ENCODE measurements around the gene TEKT3.

Gene TEKT3

DNA sequence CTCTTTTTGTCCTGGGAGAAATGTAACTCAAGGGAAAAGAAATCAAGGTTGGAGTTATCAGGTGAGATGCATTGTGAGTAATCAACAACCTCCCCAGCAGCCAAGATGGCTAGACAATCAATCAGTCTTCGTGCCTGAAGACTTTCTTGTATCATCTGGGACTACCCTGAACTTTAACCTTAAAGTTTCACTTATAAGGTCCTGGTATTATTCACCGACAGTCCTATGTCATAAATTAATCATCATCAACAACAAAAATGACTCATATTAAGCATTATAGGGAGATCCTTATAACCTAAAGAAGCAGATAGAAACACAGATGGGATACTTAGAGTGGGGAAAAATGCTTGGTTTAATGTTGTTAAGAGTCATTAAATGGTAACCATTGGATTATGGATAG lies 7.7 kb upstream of the TEKT3 start:
- no peak for DNase-seq

DNA sequence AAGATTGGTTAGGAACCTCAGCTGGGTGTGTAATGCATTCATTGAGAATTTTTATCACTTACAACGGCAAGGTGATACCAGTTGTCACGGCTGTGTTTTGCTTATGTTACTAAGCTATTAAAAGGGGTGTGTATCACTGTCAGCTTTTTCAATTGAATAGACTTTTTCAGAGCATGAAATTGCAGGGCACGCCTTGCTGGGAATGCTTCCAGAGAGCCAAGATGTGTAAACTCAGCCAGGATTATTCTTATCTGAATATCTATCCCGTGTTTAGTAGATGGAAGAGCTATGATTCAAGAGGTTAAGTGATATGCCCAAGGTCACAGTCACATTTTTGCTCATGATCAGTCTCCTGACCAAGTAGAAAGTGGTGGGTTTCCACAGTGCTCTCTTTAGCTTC lies 6.6 kb upstream of the TEKT3 start:
- no peak for DNase-seq

DNA sequence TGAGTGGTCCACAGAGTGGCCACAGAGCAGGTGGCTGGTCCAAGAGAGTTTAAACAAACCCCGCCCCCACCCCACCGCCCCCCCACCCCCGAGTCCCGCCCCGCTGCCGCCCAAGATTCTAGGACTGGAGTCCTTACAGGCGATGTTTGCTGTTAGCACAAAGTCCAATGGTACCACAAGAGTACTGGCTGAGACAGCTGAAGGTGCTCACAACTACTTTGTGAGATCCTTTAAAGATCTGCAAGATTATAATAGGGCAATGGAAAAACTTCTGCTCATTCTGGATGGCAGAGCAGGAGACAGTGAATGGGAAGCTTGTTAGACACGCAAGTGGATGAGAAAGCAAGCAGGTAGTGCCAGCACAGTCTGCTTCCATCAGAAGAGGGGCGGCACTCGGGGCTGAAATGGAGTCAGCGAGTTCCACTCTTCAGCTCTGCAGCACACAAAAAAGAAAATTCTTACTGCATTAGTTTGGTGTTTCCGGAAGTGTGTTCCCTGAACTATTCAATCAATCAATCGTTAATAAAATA lies 4.7 kb upstream of the TEKT3 start:
- DNase-seq = no peak

DNA sequence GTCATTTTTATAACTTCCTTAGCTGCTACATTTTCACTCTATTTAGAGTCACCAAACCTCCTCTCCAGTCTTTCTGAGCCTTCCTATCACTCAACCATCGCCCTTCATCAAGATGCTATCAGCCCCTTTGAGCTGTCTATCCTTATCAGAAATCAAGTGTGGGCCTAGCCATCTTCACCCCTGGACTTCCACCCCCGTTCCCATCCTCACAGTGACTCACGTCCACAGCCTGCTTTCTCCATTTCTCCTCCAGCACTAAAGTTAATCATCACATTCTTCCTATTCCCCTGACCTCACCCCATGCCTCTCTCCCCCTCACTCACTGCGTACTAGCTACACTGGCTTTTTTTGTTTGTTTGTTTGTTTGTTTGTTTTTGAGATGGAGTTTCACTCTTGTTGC lies 2.4 kb upstream of the TEKT3 start:
- no peak for DNase-seq

DNA sequence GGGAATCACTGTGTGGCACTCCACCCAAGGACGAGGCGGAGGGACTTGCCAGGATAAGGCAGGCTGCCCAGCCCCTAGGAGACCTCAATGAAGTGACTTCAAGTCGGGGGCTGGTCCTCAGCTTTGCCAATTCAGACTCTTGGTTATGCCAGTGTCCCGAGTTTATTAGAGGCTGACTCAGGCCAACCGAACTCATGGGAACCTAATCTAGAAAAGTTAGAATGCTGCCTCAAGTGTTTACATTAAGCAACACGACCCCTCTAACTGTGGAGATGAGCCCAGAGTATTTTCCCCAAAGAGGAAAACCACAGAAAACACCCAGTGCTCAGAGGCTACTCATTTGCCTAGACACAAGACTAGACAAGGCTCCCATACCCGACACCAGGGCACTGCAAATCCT lies 1.1 kb upstream of the TEKT3 start:
- DNase-seq = no peak

DNA sequence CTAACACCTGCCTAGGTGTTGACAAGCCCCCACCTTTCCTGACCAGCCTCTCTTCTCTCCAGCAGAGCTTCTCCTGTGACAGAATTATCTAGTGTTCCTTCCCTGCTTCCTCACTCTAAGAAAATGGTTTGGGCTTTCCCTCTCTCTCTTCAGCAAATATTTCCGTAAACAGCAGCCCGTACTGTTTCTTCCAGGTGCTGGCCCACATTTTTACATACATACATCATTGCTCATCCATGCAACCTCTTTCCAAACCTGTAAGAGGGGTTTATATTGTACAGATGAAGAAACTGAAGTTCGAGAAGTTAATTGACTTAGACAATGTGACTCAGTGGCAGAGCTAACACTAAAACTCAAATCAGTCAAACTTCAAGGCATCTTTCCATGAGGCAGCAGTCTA lies 569 bp upstream of the TEKT3 start:
- no peak for DNase-seq

DNA sequence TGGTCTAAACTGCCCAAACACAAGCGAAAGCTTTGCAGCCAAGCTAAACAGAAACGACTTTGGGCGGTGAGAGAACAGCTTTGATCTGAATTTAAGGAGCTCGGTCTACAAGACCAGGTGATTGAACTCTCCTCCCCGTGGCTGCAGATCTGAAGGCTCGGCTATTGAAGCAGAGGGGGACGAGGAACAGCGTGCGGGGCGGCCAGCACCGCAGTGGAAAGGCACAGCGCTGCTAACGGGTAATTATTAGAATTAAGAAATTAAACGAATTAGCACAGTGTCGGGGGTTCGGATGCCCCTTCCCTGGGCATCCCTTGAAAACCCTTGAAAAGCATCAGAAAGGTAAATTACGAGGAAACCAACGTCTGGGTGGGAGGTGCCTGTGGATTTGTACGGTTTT lies 431 bp downstream of the TEKT3 start:
- no peak for DNase-seq

DNA sequence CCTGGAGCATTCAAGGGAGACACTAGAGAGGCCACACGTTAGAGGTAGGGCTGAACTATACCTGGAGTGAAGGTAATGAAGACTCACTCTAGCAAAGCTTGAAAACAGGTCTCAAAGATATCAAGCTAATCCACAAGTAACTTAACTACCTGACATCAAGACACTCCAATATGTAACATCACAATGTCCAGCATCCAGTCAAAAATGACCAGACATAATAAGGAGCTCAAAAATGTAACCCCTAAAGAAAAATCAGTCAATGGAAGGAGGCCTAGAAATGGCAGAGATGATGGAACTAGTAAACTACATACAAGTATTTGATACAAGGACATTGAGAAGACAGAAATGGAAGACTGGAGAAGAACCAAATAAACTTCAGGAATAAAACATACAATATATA lies 6.0 kb downstream of the TEKT3 start:
- no peak for DNase-seq

DNA sequence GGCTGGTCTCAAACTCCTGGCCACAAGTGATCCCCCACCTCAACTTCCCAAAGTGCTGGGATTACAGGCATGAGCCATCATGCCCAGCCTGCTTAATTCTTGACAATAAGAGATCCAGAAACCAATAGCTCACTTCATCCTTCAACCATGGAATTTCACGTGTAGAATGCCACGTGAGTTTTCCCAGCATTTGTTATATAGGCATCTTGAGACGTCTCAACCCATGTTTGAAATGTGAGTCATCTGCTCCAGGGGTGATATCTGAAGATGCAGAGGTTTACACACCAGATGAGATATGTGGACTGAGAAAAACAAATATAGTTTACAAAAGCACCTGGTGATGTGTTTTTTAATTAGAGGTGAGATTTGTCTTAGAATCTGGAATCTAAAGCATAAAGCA lies 7.1 kb downstream of the TEKT3 start:
- DNase-seq = no peak

DNA sequence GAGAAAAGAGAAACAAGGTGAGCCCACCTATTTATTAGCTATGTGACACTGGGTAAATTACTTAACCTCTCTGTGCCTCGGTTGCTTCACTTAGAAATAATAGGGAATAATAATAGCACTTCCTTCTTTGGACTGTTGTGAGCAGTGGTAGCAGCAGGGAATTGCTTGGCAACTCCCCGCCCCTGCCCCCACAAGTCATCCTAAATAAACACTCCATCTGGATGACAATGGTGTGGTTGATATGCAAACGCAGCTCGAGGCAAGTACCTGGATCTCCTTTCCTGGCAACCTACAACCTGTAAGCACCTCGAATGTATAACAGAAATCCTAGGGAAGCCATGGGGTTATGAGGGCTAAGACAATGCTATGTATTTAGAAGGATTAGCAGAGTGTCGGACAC lies 9.1 kb downstream of the TEKT3 start:
- DNase-seq = no peak

DNA sequence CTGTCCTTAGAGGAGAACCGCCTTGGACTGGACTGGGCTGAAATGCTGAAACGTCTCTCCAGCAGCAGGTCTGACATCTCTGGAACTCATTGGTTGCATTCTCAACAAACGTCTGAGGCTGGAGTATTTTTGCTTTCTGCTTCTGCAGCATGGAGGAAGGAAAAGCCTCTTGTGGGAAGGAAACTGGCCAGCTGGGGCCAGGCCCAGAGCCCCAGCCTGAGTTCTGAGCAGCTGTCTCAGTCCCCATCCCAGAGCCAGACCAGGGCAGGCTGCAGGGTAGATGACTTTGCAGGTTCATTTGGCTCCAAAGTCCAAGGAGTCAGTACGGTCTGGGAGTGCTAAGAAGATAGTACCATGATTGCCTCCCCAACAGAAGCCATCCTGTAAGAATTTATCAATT lies 18.3 kb downstream of the TEKT3 start:
- no peak for DNase-seq

DNA sequence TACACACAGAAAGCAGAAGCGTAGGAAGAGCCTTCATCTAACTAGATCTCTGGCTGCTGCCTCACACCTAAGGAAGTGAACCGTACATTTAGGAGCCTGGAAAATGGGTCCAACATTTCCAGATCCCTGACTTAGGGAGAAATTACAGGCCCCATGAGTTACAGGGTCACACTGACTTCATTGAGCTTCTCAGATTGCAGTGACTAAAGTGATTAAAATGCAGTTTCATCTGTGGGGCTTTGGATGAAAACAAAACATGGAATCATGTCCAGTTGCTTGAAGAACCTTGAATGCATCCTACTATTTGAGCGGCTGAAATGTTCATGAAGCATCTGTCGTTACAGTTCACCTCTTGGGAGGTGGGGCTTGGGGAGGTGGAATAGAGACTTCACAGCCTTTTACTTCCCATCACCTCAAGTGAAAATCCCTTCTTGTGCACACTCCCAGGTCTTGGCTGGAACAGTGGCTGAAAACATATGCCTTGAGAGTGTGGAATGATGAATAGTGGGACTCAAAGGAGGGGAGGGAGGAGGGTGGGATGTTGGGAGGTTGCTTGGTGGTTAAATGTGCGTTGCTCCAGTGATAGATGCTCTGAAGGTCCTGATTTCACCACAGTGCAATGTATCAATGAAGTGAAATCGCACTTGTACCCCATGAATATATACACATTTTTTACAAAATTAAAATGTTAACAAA lies 19.7 kb downstream of the TEKT3 start:
- no peak for DNase-seq

DNA sequence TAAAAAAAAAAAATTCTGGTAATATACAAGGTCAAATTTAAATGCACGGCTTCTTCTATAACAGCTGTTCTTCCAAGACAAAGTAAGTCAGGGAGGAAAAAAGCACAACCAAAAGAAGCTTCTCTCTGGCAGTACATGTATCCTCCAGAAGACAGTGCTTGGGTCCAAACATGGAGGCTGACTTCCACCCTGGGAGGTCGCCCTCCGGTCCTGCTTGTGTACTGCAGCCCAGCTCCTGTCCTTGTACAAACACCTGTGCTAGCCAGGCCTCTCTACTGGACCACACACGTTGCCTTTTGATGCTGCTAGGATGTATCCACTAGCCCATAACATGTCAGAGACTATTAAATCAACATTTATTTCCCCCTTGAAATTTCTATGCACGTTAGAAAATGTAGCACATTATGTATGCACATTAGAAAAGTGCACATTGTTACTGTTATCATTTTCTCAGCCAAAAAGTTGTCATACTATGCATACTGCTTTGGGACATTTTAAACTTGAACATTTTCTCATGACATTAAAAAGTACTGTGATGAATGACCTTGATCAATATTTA lies 21.9 kb downstream of the TEKT3 start:
- no peak for DNase-seq

DNA sequence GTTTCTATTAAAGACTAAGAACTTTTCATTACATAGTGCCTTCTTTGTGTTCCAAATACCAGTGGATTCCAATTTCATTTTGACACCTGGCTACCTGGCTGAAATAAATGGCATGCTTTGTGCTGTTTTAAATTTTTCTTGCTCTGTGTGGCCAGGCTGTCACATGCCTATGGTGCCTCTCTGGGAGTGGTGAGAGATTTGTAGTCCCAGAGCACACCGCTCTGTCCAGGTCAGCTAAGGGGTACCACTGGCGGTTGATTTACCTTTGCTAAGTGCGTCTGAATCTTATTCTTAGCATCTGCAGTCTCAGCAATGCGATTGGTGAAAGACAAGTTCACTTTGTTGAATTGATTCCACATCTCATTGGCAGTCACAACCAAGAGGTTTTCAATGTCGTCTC lies 29.4 kb downstream of the TEKT3 start:
- DNase-seq = no peak

DNA sequence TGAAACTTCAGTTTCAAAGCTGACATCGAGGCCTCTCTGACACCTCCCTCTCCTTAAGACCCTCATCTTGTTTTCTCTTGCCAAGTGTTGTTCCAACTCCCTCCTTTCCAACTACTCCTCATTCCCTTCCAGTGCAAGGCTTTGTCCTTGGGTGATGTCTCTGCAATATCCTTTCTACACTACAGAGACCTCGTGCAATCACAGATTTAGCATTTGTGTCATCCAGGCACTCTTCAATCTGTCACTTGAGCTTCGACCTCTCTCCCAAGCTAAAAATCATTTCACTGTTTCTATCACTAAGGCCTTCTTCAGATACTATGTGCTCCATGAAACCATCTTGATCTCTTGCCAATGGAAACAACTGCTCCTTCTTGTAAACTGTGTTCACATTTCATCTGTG lies 31.6 kb downstream of the TEKT3 start:
- no peak for DNase-seq

DNA sequence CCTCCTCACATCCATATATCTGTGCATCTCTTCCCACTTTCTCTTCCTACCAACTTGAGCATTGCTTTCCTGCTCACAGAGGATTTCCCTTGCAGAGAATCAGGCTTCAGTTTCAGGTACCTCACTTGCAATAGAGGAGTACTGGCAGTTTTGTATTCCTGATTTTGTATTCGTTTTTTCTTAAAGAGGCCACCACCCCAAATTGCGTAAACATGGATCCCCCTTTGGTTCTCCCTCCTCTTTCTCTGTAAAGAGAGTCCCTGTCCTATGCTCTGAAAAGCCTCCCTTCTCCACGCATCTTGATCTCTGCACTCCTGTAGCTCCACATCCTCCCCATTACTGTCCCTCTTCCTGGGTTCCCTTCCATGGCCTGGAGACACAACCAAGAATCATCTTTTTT lies 32.2 kb downstream of the TEKT3 start:
- no peak for DNase-seq

DNA sequence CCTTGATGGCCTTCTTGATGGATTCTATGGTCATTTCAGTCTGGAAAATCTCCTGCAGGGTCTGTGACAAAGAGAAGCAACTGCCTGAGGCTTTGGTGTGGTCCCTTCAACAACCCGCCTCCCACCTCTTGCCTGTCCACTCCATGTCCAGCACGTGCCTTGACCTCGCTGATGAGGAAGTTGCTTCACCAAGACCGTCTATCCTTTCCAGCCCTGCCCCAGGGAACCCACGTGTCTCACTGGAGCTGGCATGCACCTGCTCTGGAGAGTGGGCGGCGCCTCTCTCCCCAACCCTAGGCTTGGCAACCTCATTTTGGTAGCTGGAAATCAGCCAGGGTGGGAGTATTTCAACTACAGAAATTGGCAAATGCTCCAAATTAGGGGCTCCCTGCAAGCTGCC lies 32.6 kb downstream of the TEKT3 start:
- no peak for DNase-seq

DNA sequence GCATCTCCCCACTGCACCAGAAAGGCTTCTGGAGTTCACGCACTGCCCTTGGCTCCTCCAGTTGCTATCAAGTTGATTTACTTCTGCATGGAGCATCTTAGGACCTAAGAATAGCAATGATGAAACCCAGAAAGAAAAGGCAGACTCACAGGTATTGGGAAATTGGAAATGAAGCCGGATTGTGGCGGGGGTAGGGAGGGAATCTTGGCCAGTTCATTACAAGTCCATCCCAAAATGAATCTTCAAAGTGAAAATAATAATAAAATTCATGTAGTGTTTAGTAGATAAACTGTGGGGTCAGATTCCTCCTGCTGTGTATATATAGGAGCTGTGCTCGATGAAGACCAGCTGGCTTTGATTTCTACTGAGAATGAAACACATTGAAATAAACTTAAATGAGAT lies 33.7 kb downstream of the TEKT3 start:
- no peak for DNase-seq

DNA sequence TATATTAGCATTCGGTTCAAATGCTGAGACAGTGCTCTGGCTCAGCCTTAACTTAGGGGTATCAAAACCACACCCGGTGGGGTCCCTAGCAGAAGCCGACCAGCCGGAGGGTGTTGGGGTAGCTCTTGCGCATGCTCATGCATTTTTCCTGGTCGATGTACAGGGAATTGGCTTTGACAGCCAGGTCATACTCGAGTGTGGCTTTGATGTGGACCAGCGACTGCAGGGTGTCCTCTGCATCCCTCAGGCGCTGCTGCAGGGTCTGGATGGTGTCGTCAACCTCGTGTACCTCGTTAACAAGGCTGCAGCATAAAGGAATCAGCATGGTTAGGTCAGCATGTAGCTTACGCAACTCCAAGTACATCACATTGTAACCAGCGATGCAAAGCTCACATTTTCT lies 37.5 kb downstream of the TEKT3 start:
- DNase-seq = no peak

DNA sequence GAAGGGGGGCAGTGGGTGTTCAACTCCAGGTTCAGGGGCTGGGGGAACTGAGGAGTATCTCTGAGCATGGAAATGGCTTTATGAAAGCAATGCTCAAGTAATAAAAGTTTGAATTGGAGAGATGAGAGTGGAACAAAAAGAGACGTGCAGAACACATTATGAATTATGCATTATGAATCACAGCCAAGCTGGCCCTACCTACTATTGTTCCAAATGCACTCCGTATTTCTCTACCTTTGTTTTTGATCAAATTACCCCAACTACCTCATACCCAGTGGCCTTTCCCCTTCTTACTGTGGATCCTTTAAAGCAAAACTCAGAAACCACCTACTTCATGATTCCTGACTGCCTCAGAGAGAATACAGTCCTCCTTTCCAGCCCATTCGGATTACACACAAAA lies 38.1 kb downstream of the TEKT3 start:
- no peak for DNase-seq

DNA sequence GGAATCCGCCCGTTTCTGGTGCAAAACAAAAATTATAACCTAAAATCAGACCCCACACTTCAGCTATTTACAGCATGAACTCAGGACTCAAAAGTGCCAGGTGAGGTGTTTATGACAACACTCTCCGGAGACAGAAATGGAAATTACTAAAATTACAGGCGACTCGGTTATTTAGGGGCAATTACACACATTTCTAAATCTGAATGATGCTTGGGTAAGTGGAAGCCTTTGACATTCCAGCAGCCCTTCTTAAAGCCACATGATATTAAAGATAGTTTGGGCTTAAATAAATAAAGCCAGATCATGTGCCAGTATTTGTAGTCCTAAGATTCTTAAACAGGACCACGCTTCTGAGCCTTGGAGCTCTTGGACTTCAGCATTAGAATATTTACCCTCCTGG lies 39.6 kb downstream of the TEKT3 start:
- DNase-seq = no peak

DNA sequence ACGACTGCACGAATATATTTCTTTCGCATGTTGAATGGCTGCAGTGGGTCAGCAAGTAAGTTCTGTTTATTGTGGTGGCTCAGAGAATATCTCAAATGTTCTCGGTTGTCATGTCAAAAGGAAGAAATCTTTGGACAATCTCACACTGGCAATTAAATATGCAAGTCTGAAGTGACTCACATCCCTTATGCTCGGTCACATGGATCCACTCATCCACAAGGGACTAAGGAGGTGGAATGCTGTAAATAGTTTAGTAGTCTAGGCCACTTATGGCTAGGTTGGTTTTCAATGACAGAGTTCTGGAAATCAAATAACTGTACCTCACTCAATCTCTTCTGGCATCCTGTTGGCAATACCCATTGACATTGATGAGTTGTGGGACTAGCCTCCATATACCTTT lies 43.2 kb downstream of the TEKT3 start:
- no peak for DNase-seq

DNA sequence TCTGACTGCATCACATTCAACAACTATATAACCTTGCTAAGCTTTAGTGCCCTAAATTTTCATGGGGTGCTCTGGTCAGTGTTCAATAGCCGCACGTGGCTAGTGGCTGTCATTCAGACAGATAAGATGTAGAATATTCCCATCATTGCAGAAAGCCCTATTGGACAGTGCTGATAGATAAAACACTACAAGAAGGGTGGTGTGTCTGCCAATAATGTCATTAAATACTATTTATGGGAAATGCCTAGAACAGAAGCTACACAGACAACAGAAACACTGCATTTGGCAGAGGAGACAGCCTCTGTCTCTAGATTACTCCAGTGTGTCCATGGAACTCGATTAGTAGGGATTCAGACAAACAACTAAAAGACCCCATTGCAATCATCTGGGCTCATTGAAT lies 47.8 kb downstream of the TEKT3 start:
- DNase-seq = no peak

DNA sequence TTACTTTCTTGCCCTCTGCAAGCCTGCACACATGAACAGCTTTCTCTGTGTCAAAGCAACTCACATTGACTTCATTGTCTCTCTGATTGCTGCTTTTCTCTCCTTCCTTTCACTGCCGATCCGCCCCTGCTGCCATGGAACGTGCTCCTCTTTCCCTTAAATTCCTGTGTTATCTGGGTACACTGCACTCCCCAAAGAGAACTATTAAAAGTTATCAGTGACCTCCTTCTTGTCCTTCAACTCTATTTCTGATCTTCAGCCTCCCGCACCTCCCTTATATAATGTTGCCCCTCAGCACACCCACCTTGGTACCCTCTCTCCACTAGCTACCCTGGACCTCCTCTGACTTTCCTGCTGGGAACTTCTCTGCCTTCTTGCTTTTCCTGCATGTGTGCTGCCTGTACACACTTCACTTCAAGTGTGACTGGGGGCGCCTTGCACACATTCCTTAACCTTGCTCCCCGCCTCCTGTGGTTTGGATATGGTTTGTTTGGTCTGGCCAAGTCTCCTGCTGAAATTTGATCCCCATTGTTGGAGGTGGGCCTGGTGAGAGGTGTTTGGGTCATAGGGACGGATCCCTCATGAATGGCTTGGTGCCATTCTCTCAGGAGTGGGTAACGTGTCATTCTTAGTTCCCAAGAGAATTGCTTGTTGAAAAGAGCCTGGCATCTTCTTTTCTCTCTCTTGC lies 49.6 kb downstream of the TEKT3 start:
- DNase-seq = no peak

DNA sequence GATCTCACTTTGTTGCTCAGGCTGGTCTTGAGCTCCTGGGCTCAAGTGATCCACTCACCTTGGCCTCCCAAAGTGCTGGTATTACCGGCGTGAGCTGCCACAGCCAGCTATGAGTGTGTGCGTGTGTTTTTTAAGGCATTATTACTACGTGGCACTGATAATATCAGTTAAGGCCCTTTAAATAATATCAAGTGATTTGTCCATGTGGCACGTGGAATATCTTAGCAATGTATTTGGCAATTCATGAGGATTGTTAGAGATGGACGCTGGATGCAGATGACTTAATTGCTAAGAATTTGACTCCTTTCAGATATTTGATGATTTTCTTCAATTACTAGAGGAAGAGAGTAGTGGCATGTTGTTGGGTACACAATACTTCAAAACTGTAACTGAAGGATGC lies 50.8 kb downstream of the TEKT3 start:
- DNase-seq = no peak
